Suppressor macrophage treated with lipopolysaccharide for 1 hour (primary cell): ENCODE results near the gene RNF207.

ENCODE experiments used
- DNase-seq, 3 donors: peaks; one replicate each; pipeline ENCODE4 v3.0.0-alpha.2; 2020 to 2022

RNF207 gene

GRCh38 chr1:6174621-6175410 is 31.1 kb upstream of the RNF207 start:
- no peak for DNase-seq

DNA sequence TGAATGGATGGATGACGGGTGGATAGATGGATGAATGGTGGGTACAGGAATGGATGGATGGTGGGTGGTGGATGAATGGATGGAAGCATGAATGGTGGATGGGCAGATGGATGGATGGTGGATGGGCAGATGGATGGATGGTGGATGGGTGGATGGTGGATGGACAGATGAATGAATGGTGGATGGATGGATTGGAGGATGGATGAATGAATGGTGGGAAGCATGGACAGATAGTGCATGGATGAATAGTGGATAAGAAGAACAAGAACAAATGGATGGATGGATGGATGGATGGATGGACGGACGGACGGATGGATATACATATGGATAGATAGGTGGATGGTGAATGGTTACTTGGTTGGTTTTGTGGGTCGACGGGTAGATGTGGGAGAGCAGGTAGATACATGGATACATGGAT is 30.5 kb upstream of the RNF207 start:
- DNase-seq: no peak

DNA sequence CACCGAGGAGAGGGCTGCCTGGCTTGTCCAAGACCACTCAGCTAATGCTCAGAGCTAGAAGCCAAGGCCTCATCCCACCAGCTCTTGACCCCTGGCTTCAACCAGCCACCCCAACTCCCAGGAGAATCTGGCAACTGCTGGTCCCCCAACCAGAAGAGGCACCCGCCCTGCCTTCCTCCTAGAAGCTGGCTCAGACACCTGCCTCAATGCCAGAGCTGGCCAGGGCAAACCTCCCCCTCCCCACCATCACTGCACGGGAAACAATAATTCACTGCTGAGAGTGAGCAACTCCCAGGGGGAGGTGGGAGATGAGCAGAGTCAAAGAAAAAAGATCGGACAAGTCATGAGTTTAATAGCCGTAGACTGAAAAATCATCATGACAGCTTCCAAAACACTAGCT is 29.1 kb upstream of the RNF207 start:
- DNase-seq: no peak

- no peak for DNase-seq
Measured at GRCh38 chr1:6177681-6178380, 28.1 kb upstream of the RNF207 start.

DNA sequence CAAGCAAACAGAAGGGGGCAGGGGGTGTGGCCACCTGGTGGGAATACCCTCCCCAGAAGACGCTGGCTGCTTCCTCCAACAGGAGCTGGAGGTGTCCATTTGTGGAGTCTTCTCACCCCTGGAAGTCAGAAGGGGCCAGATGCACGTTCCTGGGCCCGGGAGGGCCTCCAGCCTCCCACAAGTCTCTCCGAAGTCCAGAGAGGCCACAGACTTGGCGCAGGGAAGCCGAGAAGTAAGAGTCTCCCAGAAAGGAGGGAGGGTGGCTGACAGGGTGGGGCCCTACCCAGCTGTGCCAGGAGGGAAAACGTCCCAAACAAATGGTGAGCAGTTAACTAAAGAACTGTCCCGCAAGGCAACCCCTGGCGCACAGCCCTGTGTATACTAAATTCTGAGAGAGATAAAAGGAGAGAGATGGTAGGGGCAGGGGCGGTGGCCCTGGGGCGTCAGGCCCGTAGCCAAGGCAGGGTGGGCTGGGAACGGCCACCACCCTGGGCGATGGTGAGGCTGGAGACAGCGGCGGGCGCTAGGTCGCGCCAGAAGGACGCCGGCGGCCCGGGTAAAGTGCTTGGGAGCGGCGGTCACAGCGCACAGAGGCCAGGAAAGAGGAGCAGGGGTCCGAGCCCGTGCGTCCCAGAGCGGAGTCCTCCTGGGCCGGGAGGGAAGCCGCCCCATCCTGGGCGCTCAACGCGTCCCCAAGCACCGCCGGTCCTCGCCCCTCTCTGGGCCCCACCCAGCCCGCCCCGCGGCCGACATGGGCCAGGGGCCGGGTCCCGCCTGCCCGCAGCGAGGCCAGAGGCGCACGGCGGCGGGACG is 27.0 kb upstream of the RNF207 start:
- no peak for DNase-seq

- DNase-seq: no peak
Measured at GRCh38 chr1:6179564-6180175, 26.2 kb upstream of the RNF207 start.

DNA sequence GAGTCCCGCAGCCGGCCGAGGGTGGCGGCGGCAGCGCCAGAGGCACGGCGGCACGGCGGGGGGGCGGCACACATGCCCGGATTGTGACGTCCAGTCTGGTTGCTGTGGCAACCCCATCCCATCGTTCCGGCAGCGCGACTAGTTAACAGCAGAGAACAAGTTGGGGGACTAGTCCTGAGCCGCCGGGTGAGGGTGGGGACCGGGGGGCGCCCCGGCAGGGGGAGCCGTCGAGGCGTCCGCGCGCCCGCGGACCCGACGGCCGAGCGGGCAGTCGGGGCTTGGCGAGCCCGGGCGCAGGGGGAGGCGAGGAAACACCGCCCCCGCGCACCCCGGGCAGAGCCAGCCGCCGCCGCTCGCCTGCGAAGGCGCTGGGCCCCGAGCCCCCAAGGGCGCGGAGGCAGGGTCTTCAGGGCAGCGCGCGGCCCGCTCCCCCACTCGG is 25.6 kb upstream of the RNF207 start, which contains the start of gene CHD5:
CHD5 (minus strand) TSS at position 54 of the 439 bp plus-strand sequence. CDS start 298 bp downstream, outside the sequence.
- DNase-seq: peak in 2 of 3 donors; percentile 12 to 38

GRCh38 chr1:6180707-6181311 is 25.1 kb upstream of the RNF207 start:
- no peak for DNase-seq

GRCh38 chr1:6181347-6181770 is 24.6 kb upstream of the RNF207 start:
- DNase-seq: peak in 1 of 3 donors; percentile 36

DNA sequence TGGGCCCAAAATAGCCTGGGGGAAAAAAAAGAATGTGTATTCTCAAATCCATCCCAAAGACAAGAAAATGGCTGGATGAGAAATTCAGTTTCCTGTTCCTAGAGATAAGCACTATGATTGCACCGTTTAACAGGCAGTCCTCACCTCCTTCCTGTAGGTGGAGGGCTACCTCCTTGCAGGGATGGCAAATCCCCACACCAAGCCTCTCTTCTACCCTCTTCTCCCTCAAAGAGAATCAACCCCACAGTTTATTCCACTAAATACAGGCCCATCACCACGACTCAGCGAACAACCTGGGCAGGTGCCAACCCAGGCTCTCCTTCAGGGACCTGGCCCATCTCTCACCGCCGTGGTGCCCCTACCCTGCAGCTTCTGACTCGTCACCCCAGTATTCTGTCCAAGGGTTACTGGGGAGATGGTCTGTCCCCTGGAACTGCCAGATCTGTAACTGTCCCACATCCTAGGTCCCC is 22.4 kb upstream of the RNF207 start:
- DNase-seq: no peak

DNA sequence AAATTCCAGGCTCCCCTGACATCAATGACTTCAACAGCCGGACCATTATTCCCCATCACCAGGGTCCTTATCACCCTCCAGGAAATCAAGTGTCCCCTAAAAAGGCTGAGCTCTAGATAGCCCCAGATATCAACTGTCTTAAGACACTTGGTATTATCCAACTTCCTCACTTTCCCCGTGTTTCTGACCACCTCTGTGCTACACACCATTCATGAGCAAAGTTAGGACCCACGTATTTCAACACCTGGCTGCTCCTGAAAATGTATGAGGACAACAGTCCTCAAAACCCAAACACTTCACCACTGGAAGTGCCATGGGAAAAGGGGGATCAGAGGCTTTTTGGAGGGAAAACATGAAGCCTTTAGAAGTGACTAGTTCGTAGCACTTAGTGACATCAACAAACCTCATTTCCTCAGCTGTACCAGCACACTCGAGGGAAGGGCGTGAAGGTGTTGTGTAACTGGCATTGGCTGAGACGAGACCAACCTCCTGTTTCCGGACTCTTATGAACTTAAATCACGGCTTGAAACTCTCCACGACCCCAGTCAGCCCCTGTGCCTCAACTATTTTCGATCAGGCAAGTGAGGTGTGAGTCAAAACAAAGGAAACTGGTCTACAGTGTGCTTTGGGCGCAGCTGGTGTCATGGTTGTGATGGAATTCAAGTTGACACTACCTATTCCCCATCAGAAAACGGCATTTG is 21.7 kb upstream of the RNF207 start:
- no peak for DNase-seq

DNA sequence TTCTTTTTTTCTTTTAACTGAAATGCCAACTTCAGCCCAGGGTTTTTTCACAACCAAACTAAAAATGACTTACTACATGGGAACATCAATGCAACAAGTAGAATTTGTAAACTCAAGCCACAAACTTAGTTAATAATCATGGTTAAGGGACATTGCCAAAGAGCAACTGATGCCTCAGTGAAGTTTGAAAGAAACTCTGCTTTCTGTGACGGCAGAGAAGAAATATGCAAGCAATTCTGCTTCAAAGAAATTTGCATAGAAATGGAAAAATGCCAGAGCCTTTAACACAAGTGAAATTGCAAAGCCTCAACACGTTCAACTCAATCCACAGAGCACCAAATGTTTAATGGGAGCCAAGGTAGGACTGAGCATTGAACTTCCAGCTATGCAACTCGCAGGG is 20.8 kb upstream of the RNF207 start:
- no peak for DNase-seq

DNA sequence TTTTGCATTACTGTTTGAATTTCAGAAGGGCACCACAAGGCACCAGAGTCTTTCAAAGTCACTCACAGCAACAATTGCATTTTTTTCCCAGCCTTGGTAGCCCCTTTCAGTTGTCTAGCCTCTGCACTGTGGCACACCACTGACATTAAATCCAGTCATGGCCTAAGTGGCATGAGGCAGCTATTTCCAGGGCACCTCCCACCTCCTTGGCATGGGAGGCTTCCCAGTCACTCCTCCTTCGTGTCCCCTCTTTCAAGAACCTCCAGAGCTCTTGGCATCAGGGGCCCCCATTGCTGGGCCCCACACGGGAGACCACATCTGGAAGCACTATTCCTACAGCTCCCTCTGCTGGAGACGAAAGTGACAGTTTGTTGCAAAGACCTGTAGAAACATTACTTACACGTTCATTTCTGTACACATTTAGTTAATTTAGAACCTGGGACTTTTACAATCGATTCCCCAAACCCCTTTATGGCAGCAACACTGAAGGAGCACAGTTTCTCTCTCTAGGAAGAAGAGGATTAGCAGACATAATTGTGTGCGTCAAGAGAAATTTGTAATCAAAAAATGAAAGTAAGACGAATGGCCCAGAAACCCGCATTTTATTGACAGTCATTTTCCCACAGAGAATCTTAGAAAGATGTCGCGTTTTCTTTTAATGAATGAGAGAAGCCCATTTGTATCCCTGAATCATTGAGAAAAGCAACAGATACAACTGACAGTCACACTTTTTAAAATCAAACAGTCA is 20.1 kb upstream of the RNF207 start:
- peak; percentile 53 to 61 (median 54) for DNase-seq

DNA sequence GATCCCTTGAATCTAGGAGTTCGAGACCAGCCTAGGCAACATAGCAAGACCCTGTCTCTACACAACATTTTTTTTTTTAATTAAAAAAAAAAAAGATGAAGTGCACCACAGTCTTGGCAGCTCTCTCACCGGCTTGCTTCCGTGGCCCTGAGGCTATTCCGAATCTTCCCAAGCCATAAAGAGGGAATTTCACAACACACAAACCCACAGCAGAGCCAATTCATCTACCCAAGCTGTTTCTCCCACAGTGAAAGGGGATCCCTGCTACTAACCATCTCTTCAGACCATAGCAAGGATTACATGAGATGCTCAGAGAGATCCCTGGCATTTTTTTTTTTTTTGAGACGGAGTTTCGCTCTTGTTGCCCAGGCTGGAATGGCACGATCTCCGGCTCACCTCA is 17.5 kb upstream of the RNF207 start:
- DNase-seq: no peak

- DNase-seq: no peak
Measured at GRCh38 chr1:6191968-6192367, 14.0 kb upstream of the RNF207 start.

DNA sequence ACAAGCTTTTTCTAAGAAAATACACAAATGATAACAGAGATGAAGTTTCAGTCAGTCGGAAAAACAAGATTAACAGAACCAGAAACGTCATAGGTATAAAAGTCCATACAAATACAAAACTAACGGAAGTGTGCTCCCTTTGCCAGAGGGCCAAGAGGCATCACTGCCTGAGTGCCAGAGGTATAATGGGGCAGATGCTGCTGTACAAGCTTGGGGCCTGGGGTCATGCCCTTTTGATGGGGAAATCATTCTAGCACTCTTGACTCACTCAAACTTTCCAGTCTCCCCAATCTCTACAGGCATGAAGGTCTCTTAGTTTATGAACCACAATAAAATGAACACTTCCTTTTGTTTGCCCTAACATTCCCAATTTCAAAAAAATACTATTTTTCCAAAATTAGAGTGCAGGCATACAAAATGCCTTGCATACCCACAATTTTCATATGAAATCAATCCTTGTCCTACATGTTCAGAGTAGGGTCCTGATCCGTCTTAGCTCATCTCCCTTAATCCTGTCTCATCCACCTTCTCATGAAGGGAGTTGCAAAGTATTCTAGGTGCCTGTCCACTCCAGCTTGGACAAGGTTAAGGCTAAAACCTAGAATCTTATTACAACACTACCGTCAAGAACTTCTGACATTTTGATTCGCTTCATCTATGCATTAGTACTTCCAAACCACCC is 8.0 kb upstream of the RNF207 start:
- peak; percentile 46 to 47 (median 47) for DNase-seq

DNA sequence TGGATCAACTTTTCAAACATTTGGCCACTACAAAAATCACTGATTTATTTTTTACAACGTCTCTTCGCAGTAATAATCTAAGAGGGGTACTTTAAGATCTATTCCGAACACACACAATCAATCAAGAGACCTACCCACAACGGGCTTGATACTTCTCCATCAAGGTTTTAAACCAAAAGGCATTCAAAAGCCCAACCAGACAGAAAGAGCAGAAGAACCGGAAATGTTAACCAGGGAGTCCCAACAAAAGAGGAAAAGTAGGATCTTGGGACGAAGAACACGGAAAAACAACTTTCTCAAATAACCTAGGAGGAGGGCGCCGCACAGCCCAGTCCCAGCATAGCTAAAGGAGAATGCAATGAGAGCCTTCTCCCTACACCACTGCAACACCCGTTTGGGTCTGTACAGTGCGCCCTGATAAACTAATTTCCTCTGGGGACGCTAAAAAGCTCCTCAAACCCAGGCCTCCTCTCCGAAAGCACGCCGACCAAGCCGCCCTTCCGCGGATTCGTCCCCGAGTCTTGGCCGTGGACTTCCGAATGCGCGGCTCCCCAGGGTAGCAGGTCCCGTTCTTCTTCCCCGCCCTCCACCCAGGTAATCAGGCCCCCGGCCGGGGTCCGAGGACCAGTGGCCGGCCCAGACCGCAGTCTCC is 7.1 kb upstream of the RNF207 start:
- peak; percentile 24 to 47 (median 28) for DNase-seq

DNA sequence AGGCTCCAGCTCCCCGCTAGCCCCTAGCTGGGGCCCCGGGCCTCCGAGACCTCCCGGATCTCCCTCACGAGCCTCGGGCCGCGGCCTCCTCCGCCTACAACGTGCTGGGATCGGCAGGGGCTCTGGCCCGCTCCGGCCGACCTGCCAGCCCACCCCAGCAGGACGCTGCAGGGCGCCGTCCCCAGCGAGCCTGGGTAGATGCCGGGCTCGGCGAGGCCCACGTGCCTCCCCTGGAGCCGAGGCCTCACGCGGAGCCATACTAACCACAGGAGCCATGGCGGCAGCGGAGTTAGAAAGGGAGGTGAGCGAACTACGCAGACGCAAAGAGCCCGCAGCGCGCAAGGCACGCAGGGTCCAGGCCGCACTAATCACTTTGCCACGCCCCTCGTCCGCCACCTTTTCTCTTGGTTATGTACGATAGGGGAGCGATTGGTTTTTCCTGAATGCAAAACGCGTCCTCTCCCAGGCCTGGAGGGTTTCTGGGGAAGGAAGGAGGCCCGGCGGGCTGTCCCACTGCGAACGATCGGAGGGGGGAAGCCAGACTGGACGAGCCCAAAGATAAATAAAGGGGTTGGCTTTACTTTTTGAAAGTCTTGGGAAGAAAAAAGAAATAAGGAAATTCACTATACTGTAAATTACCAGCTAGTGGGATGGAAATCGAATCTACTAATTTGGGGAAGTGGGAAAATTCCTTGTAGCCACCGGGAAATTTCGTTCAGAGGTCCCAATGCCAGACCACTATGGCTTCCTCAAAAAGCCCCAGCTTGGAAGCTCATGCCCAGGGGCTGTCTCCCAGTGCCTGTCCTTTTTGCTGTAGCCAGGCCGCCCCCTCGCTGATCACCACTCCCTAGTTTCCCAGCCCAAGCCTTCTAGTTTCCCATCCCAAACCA is 6.4 kb upstream of the RNF207 start, which contains the start of gene RPL22:
RPL22 (minus strand) TSS at position 298 of the 890 bp plus-strand sequence; CDS start at position 276, 22 bp downstream.
- DNase-seq: peak; percentile 97 to 99 (median 98)
